Measurements from ENCODE around the gene TNRC18.

Gene TNRC18

DNA sequence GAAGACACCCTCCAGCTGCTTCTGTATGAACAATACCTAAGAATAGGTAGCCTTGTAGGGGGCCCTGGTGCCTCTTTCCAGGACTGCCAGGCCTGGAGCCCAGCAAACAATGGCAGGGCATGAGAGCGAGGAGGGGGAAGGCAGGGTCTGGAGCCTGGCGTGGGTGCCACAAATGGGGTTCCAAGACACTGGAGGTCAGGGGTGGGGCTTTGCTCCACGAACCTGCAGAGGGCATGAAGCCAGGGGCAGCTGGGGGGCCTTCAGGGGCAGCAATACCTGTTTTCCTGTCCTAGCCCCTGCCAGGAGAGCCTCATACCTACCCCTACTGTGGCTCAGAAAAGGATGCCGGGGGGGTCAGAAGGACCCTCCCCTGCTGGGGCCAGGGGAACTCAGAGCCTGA lies 79.3 kb downstream of the TNRC18 start:
- DNase-seq (ENCODE audit: low read depth), result no peak
- TF ChIP-seq, protein P1, sequence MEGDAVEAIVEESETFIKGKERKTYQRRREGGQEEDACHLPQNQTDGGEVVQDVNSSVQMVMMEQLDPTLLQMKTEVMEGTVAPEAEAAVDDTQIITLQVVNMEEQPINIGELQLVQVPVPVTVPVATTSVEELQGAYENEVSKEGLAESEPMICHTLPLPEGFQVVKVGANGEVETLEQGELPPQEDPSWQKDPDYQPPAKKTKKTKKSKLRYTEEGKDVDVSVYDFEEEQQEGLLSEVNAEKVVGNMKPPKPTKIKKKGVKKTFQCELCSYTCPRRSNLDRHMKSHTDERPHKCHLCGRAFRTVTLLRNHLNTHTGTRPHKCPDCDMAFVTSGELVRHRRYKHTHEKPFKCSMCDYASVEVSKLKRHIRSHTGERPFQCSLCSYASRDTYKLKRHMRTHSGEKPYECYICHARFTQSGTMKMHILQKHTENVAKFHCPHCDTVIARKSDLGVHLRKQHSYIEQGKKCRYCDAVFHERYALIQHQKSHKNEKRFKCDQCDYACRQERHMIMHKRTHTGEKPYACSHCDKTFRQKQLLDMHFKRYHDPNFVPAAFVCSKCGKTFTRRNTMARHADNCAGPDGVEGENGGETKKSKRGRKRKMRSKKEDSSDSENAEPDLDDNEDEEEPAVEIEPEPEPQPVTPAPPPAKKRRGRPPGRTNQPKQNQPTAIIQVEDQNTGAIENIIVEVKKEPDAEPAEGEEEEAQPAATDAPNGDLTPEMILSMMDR (conservative IDR thresholded peaks at IDR 0.05; ENCODE audit: low read depth, low read length), result no peak
- no peak overlapping the region for H3K4me3 ChIP-seq (ENCODE audit: low read depth, low read length)

DNA sequence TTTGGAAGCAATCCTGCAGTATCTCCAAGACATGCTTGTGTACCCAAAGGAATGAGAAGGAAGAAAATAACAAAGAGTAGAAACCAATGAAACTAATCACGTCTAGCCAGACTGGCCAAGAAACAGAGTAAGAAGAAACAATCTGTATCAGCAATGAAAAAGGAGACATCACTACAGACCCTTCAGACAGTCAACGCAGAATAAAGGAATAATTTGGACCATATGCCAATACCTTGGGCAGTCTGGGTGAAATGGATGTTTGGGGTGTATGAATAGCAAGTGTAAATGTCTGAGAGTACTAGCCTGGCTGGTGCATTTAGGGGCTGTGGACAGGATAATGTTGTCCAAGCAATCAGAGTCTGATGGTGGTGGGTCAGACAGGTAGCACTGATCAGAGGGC lies 79.8 kb downstream of the TNRC18 start:
- H3K4me3 ChIP-seq (ENCODE audit: low read depth, low read length), result no peak overlapping the region
- no peak for DNase-seq (ENCODE audit: low read depth)
- TF ChIP-seq, protein P1 (conservative IDR thresholded peaks at IDR 0.05; ENCODE audit: low read depth, low read length), result no peak

DNA sequence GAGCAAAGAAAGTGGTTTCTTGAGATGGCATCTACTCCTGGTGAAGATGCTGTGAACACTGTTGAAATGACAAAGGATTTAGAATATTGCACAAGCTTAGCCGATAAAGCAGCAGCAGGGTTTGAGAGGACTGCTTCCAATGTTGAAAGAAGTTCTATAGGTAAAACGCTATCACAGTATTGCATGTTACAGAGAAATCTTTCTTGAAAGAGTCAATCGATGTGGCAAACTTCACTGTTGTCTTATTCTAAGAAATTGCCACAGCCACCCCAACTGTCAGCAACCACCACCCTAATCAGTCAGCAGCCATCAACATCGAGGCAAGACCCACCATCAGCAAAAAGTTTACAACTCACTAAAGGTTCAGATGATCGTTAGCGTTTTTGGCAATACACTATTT lies 81.0 kb downstream of the TNRC18 start:
- TF ChIP-seq, protein P1 (conservative IDR thresholded peaks at IDR 0.05; ENCODE audit: low read depth, low read length), result no peak
- no peak overlapping the region for H3K4me3 ChIP-seq (ENCODE audit: low read depth, low read length)
- DNase-seq (ENCODE audit: low read depth), result no peak

DNA sequence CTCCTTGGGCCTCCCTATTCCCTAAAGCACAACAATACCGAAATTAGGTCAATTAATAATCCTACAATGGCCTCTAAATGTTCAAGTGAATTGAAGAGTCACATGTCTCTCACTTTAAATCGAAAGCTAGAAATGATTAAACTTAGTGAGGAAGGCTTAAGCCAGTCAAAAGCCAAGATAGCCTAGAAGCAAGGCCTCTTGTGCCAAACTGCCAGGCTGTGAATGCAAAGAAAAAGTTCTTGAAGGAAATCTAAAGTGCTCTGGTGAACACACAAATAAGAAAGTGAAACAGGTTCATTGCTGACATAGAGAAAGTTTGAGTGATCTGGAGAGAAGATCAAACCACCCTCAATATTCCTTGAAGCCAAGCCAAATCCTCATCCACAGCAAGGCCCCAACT lies 83.7 kb downstream of the TNRC18 start:
- DNase-seq (ENCODE audit: low read depth), result no peak
- no peak overlapping the region for H3K4me3 ChIP-seq (ENCODE audit: low read depth, low read length)
- TF ChIP-seq, protein P1 (conservative IDR thresholded peaks at IDR 0.05; ENCODE audit: low read depth, low read length), result no peak

DNA sequence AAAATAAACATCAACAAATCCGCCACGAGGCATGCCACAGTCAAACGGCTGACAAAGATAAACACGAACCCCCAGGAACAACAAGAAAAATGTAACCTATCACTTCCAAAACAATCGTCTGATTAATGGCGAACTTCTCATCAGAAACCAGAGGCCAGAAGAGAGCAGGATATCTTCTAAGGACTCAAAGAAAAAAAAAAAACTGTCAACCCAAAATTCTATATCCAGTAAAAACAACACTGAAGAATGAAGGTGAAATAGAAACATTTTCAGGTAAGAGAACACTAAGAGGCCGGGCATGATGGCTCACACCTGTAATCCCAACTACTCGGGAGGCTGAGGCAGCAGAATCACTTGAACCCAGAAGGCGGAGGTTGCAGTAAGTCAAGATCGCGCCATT lies 86.6 kb downstream of the TNRC18 start:
- TF ChIP-seq, protein P1 (conservative IDR thresholded peaks at IDR 0.05; ENCODE audit: low read depth, low read length), result no peak

DNA sequence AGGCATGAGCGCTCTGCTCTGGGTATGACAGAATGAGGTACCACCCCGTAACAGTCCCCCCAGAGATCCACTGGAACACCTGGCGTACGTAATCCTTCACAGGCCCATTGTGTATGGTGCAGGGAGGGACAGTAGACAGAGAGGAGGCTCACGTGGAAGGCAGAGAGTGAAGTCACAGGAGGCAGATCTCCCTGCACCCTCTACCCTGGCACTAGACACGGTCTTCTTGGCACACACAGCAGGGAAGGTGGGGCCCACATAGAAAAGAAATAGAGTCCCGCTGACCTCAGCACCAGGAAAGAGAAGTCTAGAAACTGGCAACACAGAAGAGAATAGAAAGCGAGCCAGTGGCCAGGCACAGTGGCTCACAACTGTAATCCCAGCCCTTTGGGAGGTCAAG lies 89.0 kb downstream of the TNRC18 start:
- TF ChIP-seq, protein P1 (conservative IDR thresholded peaks at IDR 0.05; ENCODE audit: low read depth, low read length), result no peak
- DNase-seq (ENCODE audit: low read depth), result no peak

More for the DNA sequence above, 86.6 kb downstream of the TNRC18 start:
- no peak overlapping the region for H3K4me3 ChIP-seq (ENCODE audit: low read depth, low read length)
- no peak for DNase-seq (ENCODE audit: low read depth)

DNA sequence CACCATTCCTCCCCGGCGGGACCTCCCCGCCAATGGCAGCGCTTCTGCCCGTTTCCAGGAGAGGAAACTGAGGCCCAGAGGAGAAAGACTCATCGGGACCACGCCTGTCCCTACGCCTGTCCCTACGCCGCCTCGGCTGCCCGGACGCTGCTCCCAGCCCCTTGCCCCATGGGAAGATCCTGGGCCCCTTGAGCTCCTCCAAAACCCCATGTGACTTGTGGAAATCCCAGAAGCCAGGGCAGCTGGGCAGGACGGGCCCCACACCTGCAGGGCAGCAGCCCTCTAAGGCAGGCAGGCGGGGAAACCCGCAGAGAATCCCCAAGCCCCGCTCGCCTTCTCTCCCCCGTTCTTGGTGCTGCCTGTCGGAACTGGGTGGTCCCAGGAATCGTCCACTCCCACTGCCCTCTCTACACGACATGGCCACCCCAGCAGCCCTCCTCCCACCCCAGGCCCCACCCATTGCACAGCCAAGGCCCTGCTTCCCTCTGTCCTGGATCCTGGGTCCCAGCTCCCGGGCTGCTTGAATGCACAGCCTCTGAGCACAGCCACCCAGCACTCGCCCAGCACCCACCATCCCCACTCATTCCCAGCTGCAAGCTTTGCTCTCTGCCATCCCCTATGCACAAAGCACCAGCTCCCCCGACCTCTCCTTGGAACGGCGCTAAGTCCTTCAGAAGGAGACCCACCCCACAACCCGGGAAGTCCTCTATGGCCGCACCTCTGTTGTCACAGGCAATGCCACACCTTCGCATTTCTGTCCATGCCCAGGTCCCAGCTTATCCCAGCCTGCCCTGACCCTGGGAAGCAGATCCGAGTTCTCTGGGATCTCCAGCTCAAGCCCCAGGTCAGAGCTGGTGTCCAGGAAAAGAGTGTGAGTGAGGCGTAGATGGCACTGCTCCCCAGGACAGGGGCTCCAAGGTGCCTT lies 90.3 kb downstream of the TNRC18 start:
- TF ChIP-seq, protein P1 (conservative IDR thresholded peaks at IDR 0.05; ENCODE audit: low read depth, low read length), result no peak
- H3K4me3 ChIP-seq (ENCODE audit: low read depth, low read length), result no peak overlapping the region
- no peak for DNase-seq (ENCODE audit: low read depth)

More for the DNA sequence above, 89.0 kb downstream of the TNRC18 start:
- no peak overlapping the region for H3K4me3 ChIP-seq (ENCODE audit: low read depth, low read length)
